Cerebellar nuclear complex (tissue), 1 donor: Measurements from ENCODE around the gene UCHL3.

Experiments used
- DNase-seq, 2 experiments: peaks; one replicate each; lab custom pipeline; 2025; lab: John Stamatoyannopoulos, UW

Gene UCHL3

DNA sequence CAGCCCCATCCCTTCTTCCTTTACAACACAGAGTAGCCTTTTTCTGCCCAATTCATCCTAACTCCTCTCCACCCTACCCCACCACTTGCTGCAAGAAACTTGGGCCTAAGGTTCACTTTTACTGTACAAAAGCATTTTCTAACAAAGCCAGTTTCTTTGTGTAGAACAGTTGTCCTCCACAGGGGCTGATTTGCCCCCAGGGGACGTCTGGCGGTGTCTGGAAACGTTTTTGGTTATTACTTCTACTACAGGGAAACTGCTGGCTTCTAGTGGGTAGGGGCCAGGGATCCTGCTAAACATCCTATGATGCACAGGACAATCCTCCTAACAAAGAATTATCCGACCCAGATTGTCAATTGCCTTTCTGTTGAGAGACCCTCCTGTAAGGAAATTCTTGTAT is 79.2 kb downstream of the UCHL3 start:
- no peak for DNase-seq

GRCh38 chr13:75633285-75633684 is 83.7 kb downstream of the UCHL3 start:
- DNase-seq: no peak

DNA sequence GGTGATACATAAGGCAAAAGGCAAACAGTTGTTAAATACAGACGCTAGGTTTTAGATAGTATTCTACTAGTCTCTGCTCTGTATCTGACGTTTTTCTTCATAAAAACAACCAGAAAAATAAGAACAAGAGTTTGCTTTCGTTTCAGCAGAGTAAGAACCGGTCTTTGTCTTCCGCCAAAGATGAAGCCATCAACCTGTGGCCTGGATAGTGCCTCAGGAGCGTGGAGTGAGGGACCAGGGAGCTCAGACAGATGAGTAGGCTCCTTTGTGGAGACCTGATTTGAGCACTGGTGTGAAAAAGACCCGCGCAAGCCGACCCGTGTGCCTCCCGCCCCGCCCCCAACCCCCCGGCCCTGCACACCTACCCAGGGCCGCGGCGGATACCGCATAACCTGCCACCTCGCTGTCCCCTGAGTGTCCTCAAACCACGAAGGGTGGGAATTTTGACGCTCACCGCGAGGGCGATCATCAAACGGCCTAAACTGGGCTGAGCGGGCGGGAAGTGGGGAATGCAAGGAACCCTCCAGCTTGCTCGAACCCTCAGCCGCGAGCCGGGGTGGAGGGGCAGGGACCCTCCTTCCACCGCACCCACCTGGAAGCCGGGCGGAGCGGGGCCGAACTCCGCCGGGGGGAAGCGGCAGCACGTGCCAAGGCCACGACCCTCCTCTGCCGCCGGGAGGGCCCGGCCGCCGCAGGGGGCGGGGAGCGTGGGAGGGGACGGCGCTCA is 85.7 kb downstream of the UCHL3 start:
- DNase-seq: no peak

DNA sequence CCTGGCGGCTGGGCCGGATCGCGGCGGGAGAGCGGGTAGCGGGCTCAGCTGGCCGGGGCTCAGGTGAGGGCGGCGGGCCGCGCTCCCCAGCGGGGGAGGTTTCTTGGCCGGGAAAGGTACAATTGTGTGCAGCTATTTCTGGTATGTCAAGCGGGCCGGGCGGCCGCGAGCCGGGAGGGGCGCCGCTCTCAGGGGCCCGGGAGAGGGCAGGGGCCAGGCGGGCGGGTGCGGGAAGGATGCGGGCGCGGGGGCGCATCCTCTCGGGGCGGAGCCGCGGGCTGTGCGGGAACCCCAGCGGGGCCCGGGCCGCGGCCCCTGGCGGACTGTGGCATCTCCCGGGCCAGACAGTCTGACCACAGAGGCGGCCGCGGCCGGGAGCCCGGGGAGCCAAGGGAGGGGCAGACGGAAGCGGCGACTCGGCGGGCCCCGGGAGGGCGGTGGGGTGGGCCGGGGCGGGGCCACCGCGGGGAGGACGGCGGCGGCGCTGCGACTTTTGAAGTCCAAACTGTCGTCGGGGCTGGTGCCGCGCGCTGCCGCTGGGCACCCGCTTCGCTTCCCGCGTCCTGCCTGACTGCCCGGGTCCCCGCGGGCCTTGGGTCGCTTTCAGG is 86.3 kb downstream of the UCHL3 start, which contains the start of gene LMO7:
TSS of gene LMO7 (plus strand) at position 503 of the 608 bp plus-strand sequence. CDS start 328 bp downstream, outside the sequence.
- no peak for DNase-seq

DNA sequence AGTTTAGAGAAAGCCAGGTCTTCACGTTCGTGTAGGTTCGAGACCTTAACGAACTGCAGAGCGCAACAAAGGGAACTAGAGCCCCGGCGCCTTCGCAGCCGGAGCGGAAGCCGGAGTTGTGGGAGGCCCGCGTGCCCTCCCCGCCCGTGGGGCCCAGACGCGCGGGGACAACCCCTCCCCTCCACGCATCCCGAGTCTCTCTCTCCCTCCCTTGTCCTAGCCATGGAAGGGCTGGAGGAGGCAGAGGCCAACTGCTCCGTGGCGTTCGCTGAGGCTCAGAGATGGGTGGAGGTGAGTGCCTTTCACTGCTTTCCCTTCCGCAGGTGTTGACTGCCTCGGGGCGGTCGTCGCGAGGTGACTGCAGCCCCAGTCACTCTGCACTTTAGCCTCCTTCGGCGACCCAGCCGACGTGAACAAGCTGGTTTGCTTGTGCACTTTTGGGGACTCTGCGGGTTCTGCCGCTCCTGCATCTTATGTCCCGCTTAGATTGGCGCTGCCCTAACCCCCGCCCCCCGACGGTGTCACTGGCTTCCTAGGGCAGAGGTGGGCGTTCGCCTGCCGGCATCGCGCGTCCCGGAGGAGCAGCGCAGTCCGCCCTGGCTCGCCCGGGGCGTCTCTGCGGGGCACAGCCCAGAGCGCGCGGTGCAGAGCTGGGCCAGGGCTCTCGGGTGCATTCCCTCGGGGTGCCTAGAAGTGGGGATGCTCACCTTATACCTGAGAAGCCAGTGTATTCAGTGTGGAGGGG is 87.0 kb downstream of the UCHL3 start:
- no peak for DNase-seq

GRCh38 chr13:75637181-75637750 is 87.7 kb downstream of the UCHL3 start:
- no peak for DNase-seq

- no peak for DNase-seq
Observed at GRCh38 chr13:75639454-75639853, 89.9 kb downstream of the UCHL3 start.

DNA sequence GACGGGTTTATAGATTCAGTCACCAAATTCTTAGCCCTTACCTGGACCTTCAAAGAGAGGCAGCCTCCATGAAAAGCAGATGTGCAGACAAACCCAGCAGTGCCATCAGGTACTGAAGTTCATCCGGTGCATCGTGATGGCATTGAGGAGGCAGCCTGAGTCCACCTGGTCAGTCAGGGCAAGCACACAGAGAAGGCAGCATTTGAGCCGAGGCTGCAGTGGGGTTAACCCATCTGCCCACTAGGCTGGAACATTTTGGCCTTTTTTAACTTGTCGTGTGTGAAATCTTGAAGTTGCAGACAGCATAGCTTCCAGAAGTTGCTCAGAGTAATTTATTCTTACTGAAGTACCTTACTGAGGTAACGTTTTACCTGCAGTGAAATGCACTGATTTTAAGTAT is 91.4 kb downstream of the UCHL3 start:
- no peak for DNase-seq

DNA sequence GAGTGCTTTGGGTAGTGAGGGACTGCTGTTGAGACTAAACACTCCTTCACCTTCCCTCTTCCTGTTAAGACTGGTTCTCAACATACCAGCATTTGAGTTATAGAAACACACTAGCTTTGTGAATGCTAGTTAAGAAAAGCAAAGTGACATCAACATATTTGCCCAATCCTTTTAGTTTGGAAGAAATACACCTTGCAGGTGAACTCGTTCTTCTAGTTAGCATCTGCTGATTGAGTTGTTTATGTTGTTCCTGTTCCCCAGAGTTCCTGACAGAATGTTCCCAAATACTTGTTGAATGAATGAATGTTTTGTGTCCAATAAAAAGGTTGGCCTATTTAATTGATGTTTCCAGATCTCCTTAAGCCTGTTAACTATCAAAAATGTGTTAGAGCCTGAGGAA is 93.6 kb downstream of the UCHL3 start:
- no peak for DNase-seq

DNA sequence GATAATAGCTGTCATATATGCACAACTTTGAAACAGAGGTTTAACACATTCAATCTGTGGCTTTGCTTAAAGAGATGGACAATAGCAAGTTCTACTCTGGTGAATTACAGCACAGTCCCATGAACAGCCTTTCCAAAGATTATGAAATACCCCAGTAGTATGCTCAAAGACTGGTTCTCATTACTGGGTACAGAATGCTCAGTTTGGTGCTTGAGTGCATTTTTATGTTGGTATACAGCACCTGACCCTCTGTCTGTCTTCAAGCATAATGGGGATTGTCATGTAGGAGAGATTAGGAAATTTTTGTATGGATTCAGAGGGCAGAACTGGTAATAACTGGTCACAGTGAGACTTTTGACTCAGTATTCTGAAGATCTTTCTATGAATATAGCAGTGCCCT is 94.1 kb downstream of the UCHL3 start:
- no peak for DNase-seq

GRCh38 chr13:75645141-75645540 is 95.5 kb downstream of the UCHL3 start:
- DNase-seq: no peak

- no peak for DNase-seq
Observed at GRCh38 chr13:75647126-75647784, 97.7 kb downstream of the UCHL3 start.

- no peak for DNase-seq
Observed at GRCh38 chr13:75648446-75648845, 98.9 kb downstream of the UCHL3 start.

DNA sequence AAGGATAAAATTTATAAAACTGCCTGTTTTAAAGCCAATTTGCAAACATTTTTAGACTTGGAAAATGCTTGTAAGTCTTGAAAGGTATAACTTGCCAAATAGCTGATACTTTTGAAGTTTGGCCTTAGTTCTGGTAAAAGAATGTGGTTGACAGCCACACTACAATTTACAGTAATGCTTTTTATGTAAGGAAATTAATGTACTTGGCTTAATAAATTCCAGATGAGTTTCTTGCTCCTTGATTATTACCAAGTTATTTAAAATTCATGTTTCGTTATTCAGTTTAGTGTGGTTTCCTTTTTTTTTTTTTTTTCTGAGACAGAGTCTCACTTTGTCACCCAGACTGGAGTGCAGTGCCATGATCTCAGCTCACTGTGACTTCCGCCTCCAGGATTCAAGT is 101.4 kb downstream of the UCHL3 start:
- no peak for DNase-seq

DNA sequence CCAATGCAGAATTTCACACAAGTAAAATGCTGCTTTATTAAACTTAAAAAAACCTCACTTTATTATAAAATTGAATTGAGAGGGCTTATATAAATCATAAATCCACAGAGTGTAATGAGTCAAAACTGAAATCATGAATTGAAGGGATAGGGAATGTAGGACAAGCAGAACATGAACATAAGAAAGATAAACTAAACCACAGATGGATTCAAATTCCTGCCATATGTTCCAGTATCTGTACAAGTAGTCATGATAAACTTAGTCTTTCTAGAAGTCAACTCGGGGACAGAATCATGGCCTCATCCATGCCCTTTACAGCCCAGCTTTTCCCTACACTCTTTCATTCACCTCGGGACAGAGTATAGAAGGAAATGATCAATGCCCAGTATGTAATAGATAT is 103.1 kb downstream of the UCHL3 start:
- no peak for DNase-seq
